Measurements from ENCODE around the gene BRPF3.

BRPF3 gene

GRCh38 chr6:36196113-36196879, at the start of gene BRPF3:
Gene BRPF3 (plus strand): TSS chr6:36196744. CDS start chr6:36200323, 3,579 bp downstream.
- peak; percentile 62 to 71 for DNase-seq

- DNase-seq = no peak
These were observed 49.2 kb upstream of the BRPF3 start for GRCh38 chr6:36147294-36147693.

DNA sequence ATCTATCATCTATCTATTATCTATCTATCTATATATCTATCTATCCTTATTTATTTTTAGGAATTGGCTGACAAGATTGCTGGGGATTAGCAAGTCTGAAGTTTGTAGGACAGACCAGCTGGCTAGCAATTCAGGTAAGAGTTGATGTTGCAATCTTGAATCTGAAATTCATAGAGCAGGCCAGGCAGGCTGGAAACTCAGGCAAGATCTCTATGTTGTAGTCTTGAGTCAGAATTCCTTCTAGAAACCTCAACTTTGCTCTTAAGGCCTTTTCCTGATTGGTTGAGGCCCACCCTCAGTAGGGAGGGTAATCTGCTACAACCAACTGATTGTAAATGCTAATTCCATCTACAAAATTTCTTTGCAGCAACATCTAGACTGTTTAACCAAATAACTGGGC, 47.1 kb upstream of the BRPF3 start:
- no peak for DNase-seq

DNA sequence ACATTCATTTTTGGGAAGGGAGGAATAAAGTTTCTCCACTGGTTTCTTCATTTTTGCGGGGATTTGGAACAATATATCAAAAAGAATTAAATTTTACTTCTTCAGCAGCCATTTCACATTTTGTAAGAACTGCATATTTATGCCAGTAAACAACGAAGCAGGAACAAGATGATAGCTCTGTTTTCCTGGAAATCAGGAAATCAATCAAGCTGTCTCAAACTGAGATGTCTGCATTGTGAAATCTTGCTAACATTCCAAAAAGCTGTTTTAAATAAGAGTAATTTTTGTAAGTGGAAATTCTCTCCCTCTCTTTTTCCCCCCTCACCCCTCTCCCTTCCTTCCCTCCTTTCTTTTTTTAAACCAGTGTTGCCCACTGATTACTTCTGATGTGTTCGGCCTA, 46.3 kb upstream of the BRPF3 start:
- peak in 1 of 2 donors; percentile 9 for DNase-seq

GRCh38 chr6:36154286-36154685, 42.3 kb upstream of the BRPF3 start:
- DNase-seq = no peak

- no peak for DNase-seq
These were observed 40.9 kb upstream of the BRPF3 start for GRCh38 chr6:36155662-36156061.

- DNase-seq = no peak
These were observed 36.3 kb upstream of the BRPF3 start for GRCh38 chr6:36160147-36160760.

DNA sequence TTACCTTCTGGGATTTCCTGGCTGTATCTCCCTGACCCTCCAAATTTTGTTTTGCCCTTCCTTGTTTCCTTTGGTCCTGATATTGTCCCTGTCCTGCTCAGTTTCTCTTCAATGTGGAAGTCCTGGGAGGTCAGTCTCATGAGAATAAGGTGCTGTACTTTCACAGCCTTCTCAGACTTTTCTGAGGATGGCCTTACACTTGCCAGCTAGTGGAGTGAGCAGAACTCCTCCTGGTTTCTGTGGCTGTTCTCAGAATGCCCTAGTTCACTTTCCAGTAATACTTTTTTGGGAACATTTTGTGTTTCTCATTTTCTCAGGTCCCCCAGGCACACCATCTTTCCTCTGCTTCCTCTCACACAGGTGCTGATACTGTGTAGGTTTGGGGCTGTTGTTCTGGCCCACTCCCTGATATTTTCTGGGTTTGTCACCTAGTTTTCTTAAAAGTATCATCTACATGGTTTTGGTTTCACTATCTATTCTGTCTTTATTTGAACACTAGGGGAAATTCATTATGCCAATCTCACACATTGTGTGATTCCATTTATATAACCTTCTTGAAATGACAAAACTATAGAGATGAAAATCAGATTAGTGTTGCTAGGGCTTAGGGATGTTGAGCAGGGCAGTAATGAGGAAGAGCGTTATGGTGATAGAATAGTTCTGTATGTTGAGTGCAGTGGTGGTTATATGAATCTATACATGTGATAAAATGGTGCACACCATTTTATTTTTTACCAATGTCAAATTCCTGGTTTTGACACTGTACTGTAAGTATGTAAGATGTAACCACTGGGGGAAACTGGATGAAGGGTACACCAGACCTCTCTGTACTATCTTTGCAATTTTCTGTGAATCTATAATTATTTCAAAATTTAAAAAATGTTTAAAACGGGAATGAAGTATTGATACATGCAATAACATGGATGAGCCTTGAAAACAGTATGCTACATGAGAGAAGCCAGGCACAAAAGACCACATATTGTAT, 27.2 kb upstream of the BRPF3 start:
- no peak for DNase-seq

DNA sequence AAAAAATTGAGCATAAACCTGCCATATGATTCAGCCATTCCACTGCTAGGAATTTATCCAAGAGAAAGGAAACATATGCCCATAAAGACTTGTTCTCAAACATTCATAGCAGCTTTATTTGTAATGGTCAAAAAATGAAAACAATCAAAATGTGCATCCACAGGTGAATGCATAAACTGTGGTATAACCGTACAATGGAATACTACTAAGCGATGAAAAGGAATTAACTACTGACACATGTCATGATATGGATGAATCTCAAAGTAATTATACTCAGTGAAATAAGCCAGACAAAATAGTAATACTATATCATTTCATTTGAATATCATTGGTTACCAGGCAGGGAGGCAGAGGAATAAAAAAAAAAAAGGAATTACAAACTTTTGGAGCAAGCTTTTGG, 25.8 kb upstream of the BRPF3 start:
- DNase-seq = no peak

DNA sequence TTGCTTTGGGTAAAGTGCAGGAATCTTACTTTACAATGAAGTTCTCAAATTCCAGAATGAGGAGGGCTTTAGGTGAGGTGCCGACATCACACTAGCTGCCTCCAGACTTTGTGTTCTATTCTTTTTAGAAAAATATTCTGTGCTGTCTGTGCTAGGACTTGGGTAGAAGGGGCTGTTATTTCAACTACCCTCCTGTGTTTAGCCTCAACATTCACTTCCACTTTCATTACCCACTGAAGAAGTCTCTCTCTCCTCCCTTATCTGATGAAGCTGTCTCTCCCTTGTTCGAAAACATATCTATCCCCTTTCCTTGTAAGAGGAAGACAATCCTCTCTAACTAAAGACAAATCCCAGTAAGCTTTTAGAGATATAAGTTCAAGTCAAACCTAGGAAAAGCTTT, 25.0 kb upstream of the BRPF3 start:
- DNase-seq = no peak

GRCh38 chr6:36177166-36177565, 19.4 kb upstream of the BRPF3 start:
- no peak for DNase-seq

DNA sequence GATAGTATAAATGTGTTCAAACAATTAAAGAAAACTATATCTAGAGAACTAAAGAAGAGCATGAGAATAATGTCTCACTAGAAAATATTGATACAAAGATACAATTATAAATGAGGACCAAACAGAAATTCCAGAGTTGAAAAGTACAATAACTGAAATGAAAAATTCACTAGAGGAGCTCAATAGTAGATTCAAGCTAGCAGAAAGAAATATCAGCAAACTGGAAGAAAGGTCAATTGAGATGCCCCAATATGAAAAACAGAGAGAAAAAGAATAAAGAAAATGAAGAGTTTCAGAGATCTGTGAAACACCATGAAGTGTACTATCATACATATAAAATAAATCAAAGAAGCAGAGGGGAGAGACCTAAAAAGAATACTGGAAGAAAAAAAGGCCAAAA, 18.0 kb upstream of the BRPF3 start:
- DNase-seq = no peak

GRCh38 chr6:36180126-36180525, 16.4 kb upstream of the BRPF3 start:
- DNase-seq = no peak

DNA sequence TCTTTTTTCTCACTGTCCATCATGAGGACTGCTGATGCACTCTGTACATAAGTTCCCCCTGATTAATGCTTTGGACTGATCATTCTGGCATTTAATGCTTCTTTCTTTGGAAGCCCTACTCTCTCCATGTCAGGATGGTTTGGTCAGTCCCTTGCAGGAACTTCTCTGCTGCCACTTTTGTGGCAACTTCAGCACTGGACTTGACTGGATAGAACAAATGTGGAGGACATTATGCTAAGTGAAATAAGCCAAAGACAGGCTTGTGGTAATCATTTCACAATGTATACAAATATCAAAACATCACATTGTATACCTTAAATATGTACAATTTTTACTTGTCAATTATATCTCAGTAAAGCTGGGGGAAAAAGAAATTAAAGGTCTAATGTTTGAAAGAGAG, 12.2 kb upstream of the BRPF3 start:
- no peak for DNase-seq

DNA sequence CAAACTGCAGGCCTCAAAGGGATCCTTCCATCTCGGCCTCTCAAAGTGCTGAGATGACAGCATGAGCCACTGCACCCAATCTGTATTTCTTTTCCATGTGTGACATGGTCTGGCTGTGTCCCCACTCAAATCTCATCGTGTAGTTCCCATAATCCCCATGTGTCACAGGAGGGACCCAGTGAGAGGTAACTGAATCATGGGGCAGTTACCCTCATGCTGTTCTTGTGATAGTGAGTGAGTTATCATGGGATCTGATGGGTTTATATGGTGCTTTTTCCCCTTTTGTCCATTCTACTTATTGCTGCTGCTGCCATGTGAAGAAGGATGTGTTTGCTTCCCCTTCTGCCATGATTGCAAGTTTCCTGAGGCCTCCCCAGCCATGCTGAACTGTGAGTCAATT, 10.3 kb upstream of the BRPF3 start:
- DNase-seq = no peak

- peak; percentile 20 to 24 for DNase-seq
These were observed 9.1 kb upstream of the BRPF3 start for GRCh38 chr6:36187446-36187845.

DNA sequence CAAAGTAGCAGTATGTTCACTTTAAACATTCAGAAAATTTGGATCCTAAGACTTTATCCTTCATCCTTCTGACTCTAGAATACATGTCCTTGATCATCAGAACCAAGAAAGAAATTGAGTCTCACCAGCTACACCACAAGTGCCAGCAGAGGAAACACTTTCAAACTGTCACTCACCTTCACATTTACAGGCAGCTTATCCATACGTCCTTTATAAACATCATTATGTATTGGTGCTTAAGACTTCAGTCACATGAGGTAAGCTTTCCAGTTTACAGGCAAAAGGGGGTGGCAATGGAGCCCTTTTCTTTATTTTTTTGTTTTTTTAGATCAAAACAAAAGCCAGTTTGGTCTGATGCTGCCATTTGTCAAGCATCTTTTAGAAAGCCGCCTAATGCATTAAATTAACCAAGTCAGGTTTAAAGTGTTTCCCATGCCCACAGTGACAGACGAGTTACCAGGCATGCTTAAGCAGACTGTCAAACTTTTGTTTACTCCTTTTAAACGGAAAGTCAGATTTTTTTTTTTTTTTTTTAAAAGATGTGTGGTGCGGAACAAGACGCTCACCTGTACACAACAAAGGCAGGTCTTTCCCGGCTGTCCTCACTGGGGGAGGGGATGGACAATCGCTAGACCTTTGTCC, 952 bp upstream of the BRPF3 start:
- DNase-seq = no peak

DNA sequence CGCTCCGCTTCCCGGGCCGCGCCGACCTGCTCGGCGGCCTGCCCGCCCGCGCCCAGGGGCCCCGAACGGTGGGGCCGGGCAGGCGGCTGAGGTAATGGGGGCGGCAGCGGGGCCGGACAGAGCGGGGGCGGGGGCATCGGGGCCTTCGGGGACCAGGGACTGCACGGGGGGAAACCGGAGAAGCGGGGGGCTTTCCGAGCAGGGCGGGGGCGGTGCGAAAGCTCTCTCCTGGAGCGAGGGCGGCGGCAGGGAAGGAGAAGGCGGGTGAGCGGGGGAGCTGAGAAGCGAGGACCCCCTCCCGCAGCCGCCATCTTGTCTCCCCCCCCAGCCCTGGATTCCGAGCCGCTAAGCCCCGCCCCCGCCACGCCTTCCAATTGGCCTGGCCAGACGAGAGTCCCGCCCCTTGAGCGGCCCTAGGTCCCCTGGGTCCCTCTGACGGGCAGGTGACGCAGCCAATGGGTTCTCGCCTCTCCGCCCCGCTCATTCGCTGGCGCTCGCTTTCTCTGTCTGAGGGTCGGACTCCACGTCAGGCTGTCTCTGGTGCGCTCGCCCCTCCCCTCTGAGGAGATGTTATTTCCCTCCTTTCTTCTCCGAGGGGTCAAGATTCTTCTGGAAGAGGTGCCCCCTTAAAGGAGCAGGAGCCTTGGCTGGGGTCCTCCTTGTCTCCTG, 470 bp downstream of the BRPF3 start:
- peak; percentile 94 to 100 for DNase-seq

- no peak for DNase-seq
These were observed 1.2 kb downstream of the BRPF3 start for GRCh38 chr6:36197739-36198221.

GRCh38 chr6:36198986-36199385, 2.4 kb downstream of the BRPF3 start:
- no peak for DNase-seq

- DNase-seq = no peak
These were observed 3.8 kb downstream of the BRPF3 start for GRCh38 chr6:36200154-36200891.
